ENCODE data around the gene EPM2AIP1. TPM values are rescaled to one million over a fixed set of nuclear protein-coding genes. Genes with fewer than 3 reads are reported as not detected.

The EPM2AIP1 gene
- total RNA-seq, 4 donors from 2014 or later: 11.2 to 15.2 (median 11.8) TPM

- TF ChIP-seq, protein P1, sequence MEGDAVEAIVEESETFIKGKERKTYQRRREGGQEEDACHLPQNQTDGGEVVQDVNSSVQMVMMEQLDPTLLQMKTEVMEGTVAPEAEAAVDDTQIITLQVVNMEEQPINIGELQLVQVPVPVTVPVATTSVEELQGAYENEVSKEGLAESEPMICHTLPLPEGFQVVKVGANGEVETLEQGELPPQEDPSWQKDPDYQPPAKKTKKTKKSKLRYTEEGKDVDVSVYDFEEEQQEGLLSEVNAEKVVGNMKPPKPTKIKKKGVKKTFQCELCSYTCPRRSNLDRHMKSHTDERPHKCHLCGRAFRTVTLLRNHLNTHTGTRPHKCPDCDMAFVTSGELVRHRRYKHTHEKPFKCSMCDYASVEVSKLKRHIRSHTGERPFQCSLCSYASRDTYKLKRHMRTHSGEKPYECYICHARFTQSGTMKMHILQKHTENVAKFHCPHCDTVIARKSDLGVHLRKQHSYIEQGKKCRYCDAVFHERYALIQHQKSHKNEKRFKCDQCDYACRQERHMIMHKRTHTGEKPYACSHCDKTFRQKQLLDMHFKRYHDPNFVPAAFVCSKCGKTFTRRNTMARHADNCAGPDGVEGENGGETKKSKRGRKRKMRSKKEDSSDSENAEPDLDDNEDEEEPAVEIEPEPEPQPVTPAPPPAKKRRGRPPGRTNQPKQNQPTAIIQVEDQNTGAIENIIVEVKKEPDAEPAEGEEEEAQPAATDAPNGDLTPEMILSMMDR (IDR thresholded peaks at IDR 0.05; ENCODE audit: low read depth): no peak
Observed at GRCh38 chr3:36944641-36945270, 48.2 kb downstream of the EPM2AIP1 start, which contains the start of gene TRANK1. TRANK1 (minus strand) TSS chr3:36945054; CDS start chr3:36944809, 245 bp downstream.

GRCh38 chr3:36944012-36944640 is 48.8 kb downstream of the EPM2AIP1 start:
- TF ChIP-seq, protein P1 (IDR thresholded peaks at IDR 0.05; ENCODE audit: low read depth): no peak

DNA sequence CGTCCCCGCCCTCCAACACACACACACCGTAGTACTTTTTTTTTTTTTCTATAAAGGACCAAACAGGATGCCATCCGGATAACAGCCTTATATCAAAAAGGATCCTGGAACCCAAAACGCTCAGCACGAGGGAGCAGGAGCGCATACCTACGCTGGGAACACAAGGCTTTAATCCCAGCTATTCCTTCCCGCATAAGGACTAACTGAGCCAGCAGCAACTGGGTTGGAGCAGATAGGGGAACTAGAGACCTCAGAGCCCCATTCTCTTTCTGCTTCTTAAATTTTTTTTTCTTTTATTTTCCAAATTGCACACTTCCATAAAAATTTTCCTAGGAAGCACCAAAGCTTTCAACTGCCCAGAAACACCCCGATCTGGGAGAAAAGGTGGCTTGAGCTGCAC is 49.3 kb downstream of the EPM2AIP1 start:
- TF ChIP-seq, protein P1 (IDR thresholded peaks at IDR 0.05; ENCODE audit: low read depth): no peak

GRCh38 chr3:36942638-36943248 is 50.2 kb downstream of the EPM2AIP1 start:
- TF ChIP-seq, protein P1 (IDR thresholded peaks at IDR 0.05; ENCODE audit: low read depth): no peak

- TF ChIP-seq, protein P1 (IDR thresholded peaks at IDR 0.05; ENCODE audit: low read depth): no peak
Observed at GRCh38 chr3:36941658-36942057, 51.3 kb downstream of the EPM2AIP1 start.

DNA sequence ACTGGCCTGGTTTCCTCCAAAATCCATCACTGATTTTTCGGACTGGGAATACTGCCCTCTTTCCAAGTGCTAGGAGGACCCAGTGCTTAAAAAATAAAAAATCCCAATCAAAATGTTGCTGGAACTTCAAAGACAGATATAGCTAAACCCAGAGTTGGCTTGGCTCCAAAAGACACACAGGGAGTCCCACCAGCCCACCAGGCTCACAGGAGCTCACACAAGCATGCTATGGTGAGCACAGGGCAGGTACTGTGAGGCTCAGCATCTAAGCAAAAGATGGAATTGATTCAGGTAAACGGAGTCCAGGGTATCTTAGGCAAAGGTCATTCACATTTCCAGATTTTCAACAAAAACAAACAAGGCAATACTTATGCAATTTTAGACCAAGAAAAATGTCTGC is 51.8 kb downstream of the EPM2AIP1 start:
- TF ChIP-seq, protein P1 (IDR thresholded peaks at IDR 0.05; ENCODE audit: low read depth): no peak

GRCh38 chr3:36937492-36937891 is 55.4 kb downstream of the EPM2AIP1 start:
- TF ChIP-seq, protein P1 (IDR thresholded peaks at IDR 0.05; ENCODE audit: low read depth): no peak

Measured in subcutaneous adipose tissue (tissue), 4 donors.